ENCODE results near the gene GRB14. TPM values are rescaled to one million over a fixed set of nuclear protein-coding genes. Genes with fewer than 3 reads are reported as not detected.

Gene GRB14
- total RNA-seq, 4 donors from 2014 or later: 2.1 to 14.9 (median 3.4) TPM

- no peaks in the 10 kb centered on the region for H3K27me3 ChIP-seq
- H3K4me1 ChIP-seq: peaks cover 0 to 21% of the 10 kb centered on the region in 2 donors
- intact Hi-C loops (cut with DNase I; ENCODE audit: low total_unique reads): loop anchor here (2.0 kb wide), 1 partner anchor 155 kb away; no protein-coding TSS in a partner anchor
- no peak for ATAC-seq
- DNase-seq: no peak
- H3K36me3 ChIP-seq: no peaks in the 10 kb centered on the region
- H3K4me3 ChIP-seq: no peak overlapping the region
- TF ChIP-seq CTCF (IDR thresholded peaks at IDR 0.05 in 4 of 5, conservative IDR thresholded peaks at IDR 0.05 in 1 of 5) (no peak), POLR2A (IDR thresholded peaks at IDR 0.05) (no peak)
- in situ Hi-C loops (cut with MboI; ENCODE audit: low sequenced_read_pairs in 4 of 4): loop anchor here in 1 of 4 donors (10.0 kb wide), 1 partner anchor 153 kb away; no protein-coding TSS in a partner anchor
- H3K27ac ChIP-seq: peak overlapping the region in 1 of 4 donors; percentile 51
- no peaks in the 10 kb centered on the region for H3K9me3 ChIP-seq
These were observed 59.3 kb downstream of the GRB14 start for GRCh38 chr2:164561991-164562390.

- TF ChIP-seq CTCF (IDR thresholded peaks at IDR 0.05 in 4 of 5, conservative IDR thresholded peaks at IDR 0.05 in 1 of 5): no peak
- no peak for TF ChIP-seq POLR2A (IDR thresholded peaks at IDR 0.05)
- ATAC-seq (no peak), DNase-seq (no peak)
- intact Hi-C loops (cut with DNase I; ENCODE audit: low total_unique reads): loop anchor here (2.0 kb wide), 1 partner anchor 155 kb away; no protein-coding TSS in a partner anchor
- in situ Hi-C loops (cut with MboI; ENCODE audit: low sequenced_read_pairs in 4 of 4): loop anchor here in 1 of 4 donors (10.0 kb wide), 1 partner anchor 153 kb away; no protein-coding TSS in a partner anchor
- H3K4me1 ChIP-seq: peaks cover 0 to 21% of the 10 kb centered on the region in 2 donors
- no peaks in the 10 kb centered on the region for H3K9me3 ChIP-seq
- no peak overlapping the region for H3K4me3 ChIP-seq
- H3K27me3 ChIP-seq: no peaks in the 10 kb centered on the region
- no peaks in the 10 kb centered on the region for H3K36me3 ChIP-seq
- peak overlapping the region in 1 of 4 donors; percentile 51 for H3K27ac ChIP-seq
These were observed 59.9 kb downstream of the GRB14 start for GRCh38 chr2:164561416-164561815.

GRCh38 chr2:164560902-164561301 is 60.4 kb downstream of the GRB14 start:
- Histone ChIP-seq H3K4me1 (peaks cover 0 to 21% of the 10 kb centered on the region in 2 donors), H3K36me3 (no peaks in the 10 kb centered on the region), H3K4me3 (no peak overlapping the region), H3K9me3 (no peaks in the 10 kb centered on the region), H3K27ac (peak overlapping the region in 1 of 4 donors; percentile 27), H3K27me3 (no peaks in the 10 kb centered on the region)
- ATAC-seq: peak; percentile 38 to 48
- DNase-seq: no peak
- intact Hi-C loops (cut with DNase I; ENCODE audit: low total_unique reads): loop anchor here (2.0 kb wide), 1 partner anchor 156 kb away; no protein-coding TSS in a partner anchor
- in situ Hi-C loops (cut with MboI; ENCODE audit: low sequenced_read_pairs in 4 of 4): loop anchor here in 1 of 4 donors (10.0 kb wide), 1 partner anchor 154 kb away; no protein-coding TSS in a partner anchor
- TF ChIP-seq POLR2A (IDR thresholded peaks at IDR 0.05) (no peak), CTCF (IDR thresholded peaks at IDR 0.05 in 4 of 5, conservative IDR thresholded peaks at IDR 0.05 in 1 of 5) (no peak)

- peaks cover 0 to 21% of the 10 kb centered on the region in 2 donors for H3K4me1 ChIP-seq
- H3K4me3 ChIP-seq: no peak overlapping the region
- intact Hi-C loops (cut with DNase I; ENCODE audit: low total_unique reads) (loop anchor here (2.0 kb wide), 1 partner anchor 157 kb away; no protein-coding TSS in a partner anchor), in situ Hi-C loops (cut with MboI; ENCODE audit: low sequenced_read_pairs in 4 of 4) (loop anchor here in 1 of 4 donors (10.0 kb wide), 1 partner anchor 155 kb away; no protein-coding TSS in a partner anchor)
- TF ChIP-seq CTCF (IDR thresholded peaks at IDR 0.05 in 4 of 5, conservative IDR thresholded peaks at IDR 0.05 in 1 of 5) (peak; percentile 39 to 68 (median 51)), POLR2A (IDR thresholded peaks at IDR 0.05) (no peak)
- H3K27me3 ChIP-seq: no peaks in the 10 kb centered on the region
- no peaks in the 10 kb centered on the region for H3K36me3 ChIP-seq
- DNase-seq: no peak
- H3K27ac ChIP-seq: peak overlapping the region in 1 of 4 donors; percentile 27
- no peaks in the 10 kb centered on the region for H3K9me3 ChIP-seq
- ATAC-seq: peak in 1 of 2 donors; percentile 30
These were observed 61.0 kb downstream of the GRB14 start for GRCh38 chr2:164560181-164560792.
